ENCODE data around the gene PTPRN2. TPM values are rescaled to one million over a fixed set of nuclear protein-coding genes. Genes with fewer than 3 reads are reported as not detected.

PTPRN2 gene
- total and polyA plus RNA-seq, 2 donors (not counting 3 experiments of a cell fraction or from before 2014, with no cell fraction given) = 0.62 to 0.88 TPM

GRCh38 chr7:157525491-157525915, 1062.1 kb downstream of the PTPRN2 start:
- Histone ChIP-seq H4K20me1 (replicated peaks; ENCODE audit: control insufficient read depth, extremely low read depth, insufficient read depth, low read length) (no peaks in the 10 kb centered on the region), H3K4me3 (replicated peaks in 1 of 3; ENCODE audit: insufficient read depth in 1 of 3, low read depth in 1 of 3, low read length in 3 of 3) (no peak overlapping the region), H3K4me2 (ENCODE audit: insufficient read depth, low read length) (no peak overlapping the region), H3K36me3 (ENCODE audit: control insufficient read depth in 2 of 2, extremely low read depth in 1 of 2, insufficient read depth in 2 of 2, low read length in 2 of 2) (no peaks in the 10 kb centered on the region), H3K27me3 (ENCODE audit: control insufficient read depth in 2 of 2, insufficient read depth in 2 of 2, low read length in 2 of 2) (no peaks in the 10 kb centered on the region), H3K4me1 (ENCODE audit: control insufficient read depth, extremely low read depth, insufficient read depth, low read length) (no peaks in the 10 kb centered on the region), H2AFZ (ENCODE audit: low read depth, low read length) (no peak overlapping the region), H3K9me3 (replicated peaks; ENCODE audit: control insufficient read depth, insufficient read depth, low read length) (no peaks in the 10 kb centered on the region), H3K27ac (ENCODE audit: insufficient read depth, low read depth, low read length) (no peak overlapping the region), H3K9me1 (replicated peaks; ENCODE audit: control insufficient read depth, extremely low read depth, insufficient read depth, low read length) (no peaks in the 10 kb centered on the region), H3K9ac (replicated peaks; ENCODE audit: extremely low read depth, insufficient read depth, low read length) (no peak overlapping the region), H3K79me2 (ENCODE audit: control insufficient read depth, insufficient read depth, low read length) (no peaks in the 10 kb centered on the region)
- ChIA-PET POLR2A (no interaction called here), CTCF (no interaction called here)
- TF ChIP-seq FOS (IDR thresholded peaks at IDR 0.05; ENCODE audit: borderline replicate concordance, insufficient read depth, low read length) (no peak), POLR2A (IDR thresholded peaks at IDR 0.05; ENCODE audit: low read depth, low read length) (no peak), JUN (IDR thresholded peaks at IDR 0.05; ENCODE audit: borderline replicate concordance, insufficient read depth, insufficient read length, low read depth) (no peak), MYC (IDR thresholded peaks at IDR 0.05; ENCODE audit: low read depth, low read length) (no peak), POLR2AphosphoS5 (IDR thresholded peaks at IDR 0.05; ENCODE audit: insufficient read depth, low read depth, low read length) (no peak), GATA2 (IDR thresholded peaks at IDR 0.05; ENCODE audit: insufficient read depth, insufficient read length, low read depth, low read length) (no peak), MAX (IDR thresholded peaks at IDR 0.05; ENCODE audit: insufficient read depth, insufficient read length) (no peak), CTCF (IDR thresholded peaks at IDR 0.05; ENCODE audit: extremely low read depth in 1 of 2, insufficient read depth in 1 of 2, low read depth in 1 of 2, low read length in 2 of 2) (no peak), EZH2 (IDR thresholded peaks at IDR 0.05; ENCODE audit: borderline replicate concordance, low read depth, low read length, severe bottlenecking) (no peak)
- no TSS peak for BruUV-seq (replicated peaks)
- intact Hi-C loops (cut with micrococcal nuclease) = no loop called here
- dilution Hi-C loops (cut with MboI; ENCODE audit: extremely low pct_ligation_motif_present, low sequenced_read_pairs) = no loop called here
- FAIRE-seq (no peak), DNase-seq (ENCODE audit: low read depth, low spot score) (no peak)

Data from endothelial cell of umbilical vein (primary cell).